NCI-H2196 treated with DMSO at 0.1 percent for 48 hours (cell line): Measurements from ENCODE around the gene GATAD2A.

Experiments used
- DNase-seq: peaks from one replicate; lab custom pipeline; 2025; ENCODE audit not compliant: unreplicated experiment; lab: John Stamatoyannopoulos, UW

GATAD2A gene

DNA sequence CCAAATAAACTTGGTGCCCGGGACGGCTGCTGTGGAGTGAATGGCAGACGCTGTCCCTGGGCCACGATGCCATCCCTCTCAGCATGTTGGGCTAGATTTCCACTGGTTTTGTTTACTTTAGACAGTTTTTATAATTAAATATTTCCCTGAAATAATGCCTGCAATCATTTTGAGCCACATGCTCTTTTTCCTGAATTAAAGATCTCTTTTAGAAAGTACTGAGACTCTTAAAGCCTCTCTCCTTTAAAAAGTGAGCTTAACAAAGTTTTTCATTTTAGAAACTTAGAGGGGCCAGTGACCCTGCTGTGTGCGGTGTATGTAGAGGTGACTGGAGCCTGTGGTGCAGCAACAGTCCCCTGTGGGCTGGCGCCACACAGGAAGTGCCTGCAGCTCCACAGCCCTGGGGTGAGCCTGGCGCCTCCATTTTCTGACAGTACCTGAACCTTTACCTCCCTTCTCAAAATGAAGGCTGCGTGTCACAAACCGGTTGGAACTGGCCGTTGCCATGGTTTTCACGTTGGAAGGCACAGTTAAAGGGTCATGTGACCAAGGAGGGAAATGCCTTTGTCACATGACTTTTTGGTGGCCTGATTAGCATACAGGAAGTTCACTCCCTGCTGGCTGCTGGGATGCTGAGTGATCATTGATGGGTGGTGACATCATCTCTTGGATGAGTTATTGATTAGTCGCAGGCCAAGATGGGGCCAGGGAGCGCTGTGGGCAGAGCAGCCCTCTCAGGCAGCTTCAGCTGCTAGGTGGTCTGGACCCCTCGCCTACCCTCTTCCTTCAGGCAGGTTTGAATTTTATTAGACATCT is 83.6 kb downstream of the GATAD2A start:
- DNase-seq = peak; percentile 94

DNA sequence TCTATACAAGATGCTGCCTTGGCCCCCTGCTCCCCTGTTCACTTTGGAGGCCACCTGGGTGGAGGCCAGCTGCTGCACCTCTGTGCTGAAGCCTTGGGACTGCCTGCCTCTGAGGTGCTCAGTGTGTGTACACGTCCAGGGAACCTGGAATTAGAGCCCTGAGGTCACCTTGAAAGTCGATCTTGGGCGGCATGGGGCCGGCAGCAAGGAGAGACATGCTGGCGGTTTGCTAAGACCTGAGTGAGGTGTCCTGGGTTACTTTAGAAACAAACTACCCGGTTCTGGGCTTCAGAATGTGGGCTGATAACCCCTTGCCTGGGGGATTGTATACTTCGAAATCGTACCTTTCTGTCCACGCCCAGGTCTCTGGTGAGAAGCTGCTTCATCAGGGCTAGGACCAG is 84.3 kb downstream of the GATAD2A start:
- DNase-seq = no peak

DNA sequence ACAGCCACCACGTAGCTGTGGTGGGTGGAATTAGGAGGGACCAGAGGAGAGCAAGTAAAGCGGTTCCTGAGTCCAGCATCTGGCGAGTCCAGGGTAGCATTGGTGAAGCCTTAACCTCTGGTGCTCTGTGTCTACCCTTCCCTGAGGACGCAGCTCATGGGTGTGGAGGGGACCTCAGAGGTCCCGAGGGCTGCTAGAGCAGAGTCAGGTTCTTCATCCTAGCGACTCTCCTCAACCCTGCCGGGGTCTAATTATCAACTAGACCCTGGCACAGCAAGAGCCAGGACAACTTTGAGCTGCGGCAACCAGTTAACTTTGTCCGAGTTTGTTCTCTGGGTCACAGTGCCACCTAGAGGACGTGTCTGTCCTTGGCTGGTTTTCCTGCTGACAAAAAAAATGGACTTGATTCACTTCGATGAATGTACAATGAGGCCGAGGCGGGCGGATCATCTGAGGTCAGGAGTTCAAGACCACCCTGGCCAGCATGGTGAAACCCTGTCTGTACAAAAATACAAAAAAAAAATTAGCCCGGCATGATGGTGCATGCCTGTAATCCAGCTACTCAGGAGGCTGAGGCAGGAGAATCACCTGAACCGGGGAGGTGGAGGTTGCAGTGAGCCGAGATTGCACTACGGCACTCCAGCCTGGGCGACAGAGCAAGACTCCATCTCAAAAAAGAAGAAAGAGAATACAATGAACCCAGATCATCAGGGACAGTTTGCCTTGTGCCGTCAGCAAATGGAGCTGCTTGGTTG is 84.9 kb downstream of the GATAD2A start:
- peak; percentile 45 for DNase-seq

GRCh38 chr19:19491321-19492025 is 86.0 kb downstream of the GATAD2A start:
- DNase-seq = no peak

DNA sequence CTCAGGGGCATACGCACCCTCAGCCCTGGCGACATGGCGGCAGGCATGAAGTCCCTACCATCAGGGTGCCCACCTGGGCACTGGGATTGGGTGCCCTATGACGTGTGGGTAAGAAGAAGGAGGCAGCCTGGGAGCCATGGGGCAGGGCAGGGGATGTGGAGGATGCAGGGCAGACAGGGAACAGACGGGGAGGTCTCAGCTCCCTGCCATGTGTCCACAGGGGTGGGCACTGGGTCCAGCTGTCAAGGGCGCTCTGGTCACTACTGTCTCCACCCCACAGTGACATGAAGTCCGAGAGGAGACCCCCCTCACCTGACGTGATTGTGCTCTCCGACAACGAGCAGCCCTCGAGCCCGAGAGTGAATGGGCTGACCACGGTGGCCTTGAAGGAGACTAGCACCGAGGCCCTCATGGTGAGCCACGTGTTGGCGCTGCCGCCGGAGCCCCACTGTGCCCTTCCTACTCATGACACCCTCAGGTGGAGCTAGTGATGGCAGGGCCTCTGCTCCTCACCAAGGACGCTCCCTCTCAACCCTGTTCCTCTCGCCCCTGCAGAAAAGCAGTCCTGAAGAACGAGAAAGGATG is 86.6 kb downstream of the GATAD2A start:
- no peak for DNase-seq

DNA sequence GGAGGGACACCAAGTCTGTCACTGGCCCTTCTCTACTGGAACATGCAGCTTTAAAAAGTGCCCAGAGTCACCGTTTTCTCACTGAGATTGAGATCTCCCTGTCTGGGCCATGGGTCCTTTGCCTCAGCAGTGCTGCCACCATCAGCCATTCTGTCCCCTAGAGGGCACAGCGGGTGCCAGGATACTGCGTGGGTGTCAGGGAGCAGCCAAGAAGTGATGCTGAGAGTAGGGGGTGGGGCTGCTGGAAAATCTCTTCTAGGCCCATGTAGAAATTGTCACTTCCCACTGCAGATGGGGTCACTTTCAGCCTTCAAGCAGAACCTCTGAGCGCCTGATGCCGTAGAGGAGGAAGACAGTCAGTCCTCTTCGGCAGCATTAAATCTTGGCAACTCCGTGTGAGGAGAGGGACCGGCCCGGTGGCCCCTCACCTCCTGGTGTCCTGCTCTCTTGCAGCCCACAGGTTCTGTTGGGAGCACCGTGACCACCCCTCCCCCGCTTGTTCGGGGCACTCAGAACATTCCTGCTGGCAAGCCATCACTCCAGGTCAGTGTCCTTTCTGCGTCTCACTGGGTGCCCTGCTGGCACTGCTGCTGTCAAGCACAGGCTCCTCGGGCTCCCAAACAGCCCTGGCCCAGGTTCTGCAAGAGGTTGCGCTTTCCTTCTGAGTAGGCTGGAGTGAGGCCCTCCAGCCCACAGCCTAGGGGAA is 88.5 kb downstream of the GATAD2A start:
- DNase-seq = no peak

- no peak for DNase-seq
Observed at GRCh38 chr19:19495614-19496603, 90.4 kb downstream of the GATAD2A start.

DNA sequence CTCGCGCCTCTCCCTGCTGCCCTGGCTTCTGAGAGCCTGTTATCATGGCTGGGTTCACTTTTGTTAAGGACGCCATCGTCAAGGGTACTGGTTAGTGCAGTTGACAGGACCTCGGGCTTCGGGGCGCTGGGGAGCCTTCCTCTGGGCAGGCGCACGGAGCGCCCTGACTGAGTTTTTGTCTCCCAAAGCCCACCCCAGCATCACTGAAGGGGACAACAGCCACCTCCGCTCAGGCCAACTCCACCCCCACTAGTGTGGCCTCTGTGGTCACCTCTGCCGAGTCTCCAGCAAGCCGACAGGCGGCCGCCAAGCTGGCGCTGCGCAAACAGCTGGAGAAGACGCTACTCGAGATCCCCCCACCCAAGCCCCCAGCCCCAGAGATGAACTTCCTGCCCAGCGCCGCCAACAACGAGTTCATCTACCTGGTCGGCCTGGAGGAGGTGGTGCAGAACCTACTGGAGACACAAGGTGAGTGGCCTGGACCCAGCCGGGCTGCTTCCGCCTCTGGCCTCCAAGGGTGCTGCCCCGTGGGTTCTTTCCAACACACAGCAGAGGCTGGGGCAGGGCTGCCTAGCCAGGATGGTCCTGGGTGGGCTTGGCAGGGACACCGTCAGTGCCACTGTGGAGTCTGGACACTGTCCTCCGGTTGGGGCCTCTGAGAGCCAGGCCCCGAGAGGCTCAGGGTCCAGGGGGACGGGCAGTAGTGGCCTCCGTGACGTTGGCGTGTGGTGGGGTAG is 92.9 kb downstream of the GATAD2A start:
- DNase-seq = no peak

- DNase-seq = no peak
Observed at GRCh38 chr19:19499272-19499995, 94.0 kb downstream of the GATAD2A start.

- DNase-seq = no peak
Observed at GRCh38 chr19:19500975-19501644, 95.6 kb downstream of the GATAD2A start.

DNA sequence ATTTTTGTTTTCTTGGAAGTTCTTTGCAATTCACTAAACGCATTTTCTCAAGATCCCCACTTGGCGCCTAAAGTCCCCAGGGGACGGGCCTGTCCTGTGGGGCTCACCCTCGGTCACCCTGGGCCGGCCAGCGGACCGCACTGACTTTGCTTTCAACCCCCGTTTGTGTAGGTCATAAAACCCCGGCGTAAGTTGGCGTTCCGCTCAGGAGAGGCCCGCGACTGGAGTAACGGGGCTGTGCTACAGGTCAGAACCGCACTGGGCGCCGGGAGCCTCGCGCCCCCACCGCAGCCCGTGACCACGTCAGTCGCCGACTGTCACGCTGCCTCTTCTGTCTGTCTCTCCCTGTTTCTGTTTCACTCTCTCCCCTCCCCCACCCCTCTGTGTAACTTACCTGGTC is 96.3 kb downstream of the GATAD2A start:
- DNase-seq = no peak

- no peak for DNase-seq
Observed at GRCh38 chr19:19502281-19502680, 96.8 kb downstream of the GATAD2A start.

GRCh38 chr19:19502808-19503602 is 97.5 kb downstream of the GATAD2A start:
- DNase-seq = no peak

GRCh38 chr19:19504754-19505668 is 99.5 kb downstream of the GATAD2A start:
- DNase-seq = no peak

DNA sequence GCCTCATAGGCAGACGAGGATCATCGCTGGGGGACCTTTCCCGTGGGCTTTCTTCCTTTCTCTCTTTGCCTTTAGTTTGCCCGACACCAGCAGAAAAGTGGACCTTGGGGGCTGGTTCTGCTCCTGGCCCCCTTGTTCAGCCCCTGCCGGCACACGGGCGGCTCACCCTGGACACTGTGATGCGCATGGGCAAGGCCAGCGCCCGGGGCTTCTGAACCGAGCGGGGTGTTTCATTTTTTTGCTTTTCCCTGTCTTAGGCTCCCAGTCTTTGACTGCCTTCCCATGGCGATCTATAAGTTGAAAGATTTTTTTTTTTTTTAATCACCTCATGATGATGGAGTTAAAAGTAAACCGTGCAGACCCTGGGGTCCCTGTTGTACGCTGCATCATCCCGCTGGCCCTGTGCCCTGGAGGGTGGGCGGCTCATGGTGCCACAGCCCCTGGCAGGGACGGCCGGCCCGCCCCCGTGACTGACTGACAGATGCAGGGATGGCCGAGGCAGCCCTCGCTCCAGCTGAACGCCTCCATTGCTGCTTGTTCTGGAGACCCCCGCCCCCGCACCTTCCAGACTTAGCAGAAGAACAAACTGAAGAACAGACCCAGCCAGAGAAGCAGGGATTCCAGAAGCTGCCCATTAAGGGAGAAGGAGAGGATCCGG is 100.3 kb downstream of the GATAD2A start:
- DNase-seq = no peak
